Body of pancreas (tissue), 4 donors: ENCODE results near the gene UCKL1. TPM values are rescaled to one million over a fixed set of nuclear protein-coding genes. Genes with fewer than 3 reads are reported as not detected.
"Not testable (repeated sequence)": the region's sequence is repeated elsewhere in the genome, so short reads cannot be mapped to it uniquely, and the experiment has no call there.

Experiments used
- ATAC-seq: fragments of 150-250 bp; one replicate; pipeline ENCODE4 v1.9.1; 2016
- DNase-seq, 4 donors: peaks; one replicate each; pipeline ENCODE4 v3.0.0-alpha.2; 2019
- H3K27ac ChIP-seq, 4 donors: fragments of 200-600 bp; sonication (generic); 1 replicate in 3 of 4; 2 replicates in 1 of 4; pipeline versions ENCODE4 v1.5.1 to v1.6.1; 2016 to 2019; ENCODE audit warnings: mild to moderate bottlenecking in 1 of 4, mixed read lengths in 1 of 4, moderate library complexity in 1 of 4
- H3K27me3 ChIP-seq, 2 donors: fragments of 200-600 bp; sonication (generic); one replicate each; pipeline ENCODE4 v1.6.0; 2016; ENCODE audit warnings: mild to moderate bottlenecking in 1 of 2
- H3K36me3 ChIP-seq, 2 donors: fragments of 200-600 bp; sonication (generic); replicated peaks in 1 of 2; 2 replicates each; pipeline ENCODE4 v1.5.1; 2016; ENCODE audit warnings: low read depth in 2 of 2; ENCODE audit not compliant: insufficient read depth in 1 of 2
- H3K4me1 ChIP-seq: fragments of 200-600 bp; sonication (generic); one replicate; pipeline ENCODE4 v1.6.0; 2016
- H3K4me3 ChIP-seq, 2 donors: fragments of 200-600 bp; sonication (generic); 1 replicate in 1 of 2; 2 replicates in 1 of 2; pipeline ENCODE4 v1.5.1; 2016 to 2019
- H3K9me3 ChIP-seq, 3 donors: fragments of 200-600 bp; sonication (generic); 1 replicate in 2 of 3; 2 replicates in 1 of 3; pipeline ENCODE4 v1.5.1; 2016
- POLR2A ChIP-seq, 3 donors: fragments of 450-650 bp; IDR thresholded peaks; one replicate each; pipeline ENCODE4 v1.6.1; 2016; ENCODE audit warnings: antibody characterized with exemption in 3 of 3, mild to moderate bottlenecking in 2 of 3
- WGBS, 2 donors: methylation state at CpG; one replicate each; pipeline ENCODE4 v1.1.5; 2017; 5-methylcytosine and 5-hydroxymethylcytosine counted together
- intact Hi-C: fragments of 100-400 bp; cut with DNase I; formaldehyde crosslinking; loops from one replicate; pipeline ENCODE4 v1.15.1; 2023
- total RNA-seq, 2 donors: library from RNA; depleted of rRNA; stranded (reverse); fragments of >200 nt; gene quantifications; one replicate each; pipeline ENCODE4 v1.1.0, GENCODE V29; 2016
- TF ChIP-seq, protein P1 (sequence below), 7 experiments: fragments of 450-650 bp in 4 of 7; fragments of 200-600 bp in 3 of 7; sonication (generic) in 3 of 7; IDR thresholded peaks; one replicate each; pipeline ENCODE4 v1.5.1; 2016 to 2019; ENCODE audit warnings: antibody characterized with exemption in 7 of 7

Gene UCKL1
- total RNA-seq, 2 donors from 2014 or later, result 21.0 to 26.0 TPM

DNA sequence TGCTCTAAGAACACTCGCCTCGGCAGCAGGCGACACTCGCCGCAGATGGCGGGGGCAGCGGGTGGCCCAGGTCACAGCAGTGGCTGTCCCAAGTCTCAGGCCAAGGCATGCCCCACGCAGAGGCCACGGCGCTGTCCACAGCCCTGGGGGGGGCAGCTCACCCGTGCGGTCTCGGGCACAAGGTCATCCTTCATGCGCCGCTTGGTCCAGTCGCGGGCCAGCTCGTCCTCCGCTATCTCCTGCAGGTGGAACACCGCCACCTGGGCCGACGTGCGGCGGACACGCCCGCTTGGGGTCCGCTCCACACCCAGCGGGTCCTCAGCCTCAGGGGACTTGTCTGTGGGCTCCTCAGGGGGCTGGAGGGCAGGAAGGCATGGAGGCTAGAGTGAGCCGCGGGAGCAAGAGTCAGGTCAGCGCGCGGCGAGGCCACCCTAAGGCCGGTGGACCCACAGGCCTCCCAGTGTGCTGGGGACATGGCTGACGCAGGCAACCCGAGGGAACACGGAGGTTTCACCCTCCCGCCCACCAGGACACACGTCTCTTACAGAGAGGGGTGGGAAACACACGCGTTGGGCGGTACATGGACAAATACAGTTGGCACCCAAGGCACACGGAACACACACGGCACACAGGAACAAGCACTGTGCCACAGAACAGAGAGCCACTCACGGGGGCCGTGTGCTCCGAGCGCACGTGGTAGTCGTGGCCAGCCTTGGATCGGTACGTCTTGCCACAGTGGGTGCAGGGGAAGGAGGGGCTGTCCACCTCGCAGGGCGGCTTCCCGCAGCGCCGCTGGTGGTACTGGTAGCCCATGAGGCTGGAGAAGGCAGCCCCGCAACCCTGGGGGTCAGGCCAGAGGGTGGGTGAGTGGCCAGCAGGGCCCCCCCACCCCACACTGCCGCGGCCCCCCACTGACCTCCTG is 6.5 kb upstream of the UCKL1 start:
- Histone ChIP-seq H3K4me1 (peaks cover 2% of the 10 kb centered on the region), H3K4me3 (no peak overlapping the region), H3K9me3 (no peaks in the 10 kb centered on the region), H3K36me3 (peaks cover 0 to 16% of the 10 kb centered on the region in 2 donors), H3K27ac (no peak overlapping the region), H3K27me3 (no peaks in the 10 kb centered on the region)
- DNase-seq (no peak), ATAC-seq (no peak)
- 93 to 94% methylated on average over 18 to 37 of the region's 61 CpGs for WGBS, 2 donors
- intact Hi-C loops, result loop anchor here (10.0 kb wide), 1 partner anchor 418 kb away; the partner anchor contains the start of gene SRMS
- TF ChIP-seq, protein P1, sequence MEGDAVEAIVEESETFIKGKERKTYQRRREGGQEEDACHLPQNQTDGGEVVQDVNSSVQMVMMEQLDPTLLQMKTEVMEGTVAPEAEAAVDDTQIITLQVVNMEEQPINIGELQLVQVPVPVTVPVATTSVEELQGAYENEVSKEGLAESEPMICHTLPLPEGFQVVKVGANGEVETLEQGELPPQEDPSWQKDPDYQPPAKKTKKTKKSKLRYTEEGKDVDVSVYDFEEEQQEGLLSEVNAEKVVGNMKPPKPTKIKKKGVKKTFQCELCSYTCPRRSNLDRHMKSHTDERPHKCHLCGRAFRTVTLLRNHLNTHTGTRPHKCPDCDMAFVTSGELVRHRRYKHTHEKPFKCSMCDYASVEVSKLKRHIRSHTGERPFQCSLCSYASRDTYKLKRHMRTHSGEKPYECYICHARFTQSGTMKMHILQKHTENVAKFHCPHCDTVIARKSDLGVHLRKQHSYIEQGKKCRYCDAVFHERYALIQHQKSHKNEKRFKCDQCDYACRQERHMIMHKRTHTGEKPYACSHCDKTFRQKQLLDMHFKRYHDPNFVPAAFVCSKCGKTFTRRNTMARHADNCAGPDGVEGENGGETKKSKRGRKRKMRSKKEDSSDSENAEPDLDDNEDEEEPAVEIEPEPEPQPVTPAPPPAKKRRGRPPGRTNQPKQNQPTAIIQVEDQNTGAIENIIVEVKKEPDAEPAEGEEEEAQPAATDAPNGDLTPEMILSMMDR (IDR thresholded peaks at IDR 0.05), result no peak
- TF ChIP-seq POLR2A (IDR thresholded peaks at IDR 0.05), result no peak

GRCh38 chr20:63961664-63962425 is 5.6 kb upstream of the UCKL1 start:
- ATAC-seq (no peak), DNase-seq (no peak)
- TF ChIP-seq, protein P1 (IDR thresholded peaks at IDR 0.05), result no peak
- no peak for TF ChIP-seq POLR2A (IDR thresholded peaks at IDR 0.05)
- 92 to 93% methylated on average over 11 to 26 of the region's 26 CpGs for WGBS, 2 donors
- H3K4me3 ChIP-seq, result no peak overlapping the region
- no peaks in the 10 kb centered on the region for H3K9me3 ChIP-seq
- intact Hi-C loops, result loop anchor here (10.0 kb wide), 1 partner anchor 417 kb away; the partner anchor contains the start of gene SRMS
- peaks cover 0 to 16% of the 10 kb centered on the region in 2 donors for H3K36me3 ChIP-seq
- H3K4me1 ChIP-seq, result peaks cover 11% of the 10 kb centered on the region
- no peaks in the 10 kb centered on the region for H3K27me3 ChIP-seq
- no peak overlapping the region for H3K27ac ChIP-seq

DNA sequence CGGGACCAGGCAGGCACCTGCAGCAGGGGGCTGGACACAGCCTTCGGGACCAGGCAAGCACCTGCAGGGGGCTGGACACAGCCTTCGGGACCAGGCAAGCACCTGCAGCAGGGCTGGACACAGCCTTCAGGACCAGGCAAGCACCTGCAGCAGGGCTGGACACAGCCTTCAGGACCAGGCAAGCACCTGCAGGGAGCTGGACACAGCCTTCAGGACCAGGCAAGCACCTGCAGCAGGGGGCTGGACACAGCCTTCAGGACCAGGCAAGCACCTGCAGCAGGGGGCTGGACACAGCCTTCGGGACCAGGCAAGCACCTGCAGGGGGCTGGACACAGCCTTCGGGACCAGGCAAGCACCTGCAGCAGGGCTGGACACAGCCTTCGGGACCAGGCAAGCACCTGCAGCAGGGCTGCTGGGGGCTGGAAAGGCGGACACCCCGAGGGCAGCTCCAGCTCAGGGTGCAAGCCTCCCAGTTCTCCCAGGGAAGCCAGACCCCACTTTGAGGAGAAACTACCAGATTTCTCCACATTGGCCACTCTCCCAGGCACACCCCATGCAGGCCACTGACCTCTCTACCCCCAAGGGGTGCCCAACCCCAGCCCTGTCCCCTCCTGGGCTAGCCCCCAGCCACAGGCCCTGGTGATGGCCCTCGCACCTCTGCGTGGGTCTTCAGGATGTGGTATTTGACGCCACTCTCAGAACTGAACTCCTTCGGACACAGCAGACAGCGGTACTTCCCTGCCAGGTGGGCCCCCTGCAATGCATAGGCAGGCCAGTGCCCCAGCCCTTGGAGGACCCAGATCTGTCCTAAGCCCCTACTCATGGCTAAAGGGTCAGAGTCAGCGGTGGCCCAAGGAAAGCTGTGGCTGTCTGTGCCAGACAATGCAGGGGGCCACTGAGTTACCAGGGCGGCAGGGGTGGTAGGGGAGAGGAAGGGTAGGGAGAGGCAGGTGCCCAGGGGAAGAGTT is 4.7 kb upstream of the UCKL1 start:
- ATAC-seq, H3K4me3 ChIP-seq, H3K27me3 ChIP-seq, H3K9me3 ChIP-seq, DNase-seq, H3K27ac ChIP-seq: not testable (repeated sequence)
- Histone ChIP-seq H3K4me1 (peaks cover 14% of the 10 kb centered on the region), H3K36me3 (peaks cover 0 to 12% of the 10 kb centered on the region in 2 donors)
- 91 to 97% methylated on average over 6 to 11 of the region's 15 CpGs for WGBS, 2 donors
- intact Hi-C loops, result loop anchor here (10.0 kb wide), 1 partner anchor 416 kb away; the partner anchor contains the start of gene SRMS

DNA sequence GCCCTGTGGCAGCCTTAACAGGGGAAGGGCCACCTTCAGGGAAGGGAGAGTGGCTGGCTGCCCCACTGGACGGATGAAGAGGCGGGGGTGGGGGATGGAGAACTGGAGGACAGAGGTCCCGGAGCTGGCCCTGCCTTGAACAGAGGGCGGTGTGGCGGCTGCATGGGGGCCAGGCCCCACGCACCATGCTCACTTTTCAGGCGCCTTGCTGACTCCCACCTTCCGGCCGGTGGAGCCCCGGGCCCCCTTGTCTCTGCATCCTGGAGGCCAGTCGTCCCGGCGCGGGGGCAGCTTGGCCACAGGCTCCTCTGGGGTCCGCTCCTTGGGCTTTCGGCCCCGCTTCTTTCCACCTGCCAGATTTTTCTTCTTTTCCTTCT is 3.5 kb upstream of the UCKL1 start:
- Histone ChIP-seq H3K4me1 (peaks cover 23% of the 10 kb centered on the region), H3K36me3 (peaks cover 0 to 12% of the 10 kb centered on the region in 2 donors), H3K9me3 (no peaks in the 10 kb centered on the region), H3K27ac (no peak overlapping the region), H3K4me3 (no peak overlapping the region), H3K27me3 (no peaks in the 10 kb centered on the region)
- TF ChIP-seq, protein P1 (IDR thresholded peaks at IDR 0.05), result no peak
- no peak for TF ChIP-seq POLR2A (IDR thresholded peaks at IDR 0.05)
- WGBS, 2 donors, result 91 to 92% methylated on average over 12 to 15 of the region's 17 CpGs
- intact Hi-C loops, result loop anchor here (10.0 kb wide), 1 partner anchor 415 kb away; the partner anchor contains the start of gene SRMS
- no peak for ATAC-seq
- DNase-seq, result no peak
